Activated CD4-positive, alpha-beta memory T cell treated with anti-CD3 and anti-CD28 coated beads for 36 hours (primary cell): ENCODE data around the gene C12orf54. TPM values are rescaled to one million over a fixed set of nuclear protein-coding genes. Genes with fewer than 3 reads are reported as not detected.
A peak's percentile ranks its signal among the peaks of the same experiment; 100 is the strongest.
"Not testable (repeated sequence)": the region's sequence is repeated elsewhere in the genome, so short reads cannot be mapped to it uniquely, and the experiment has no call there.

Source experiments
- CTCF ChIA-PET: fragments of 350-600 bp; sonication (Branson Sonifier 250); formaldehyde crosslinking; loops from one replicate; lab custom pipeline; 2021; ENCODE audit warnings: antibody characterized with exemption, inconsistent platforms; lab: Charles Lee
- POLR2A ChIA-PET: fragments of 350-600 bp; sonication (Branson Sonifier 250); formaldehyde crosslinking; loops from one replicate; lab custom pipeline; 2021; ENCODE audit warnings: antibody characterized with exemption; lab: Charles Lee
- DNase-seq: peaks from one replicate; pipeline ENCODE4 v3.0.0-alpha.2; 2020
- H3K27ac Mint-ChIP-seq: one replicate; pipeline ENCODE4 v1.8.0; 2021; ENCODE audit warnings: mixed read lengths
- H3K27me3 Mint-ChIP-seq: one replicate; pipeline ENCODE4 v1.8.0; 2021; ENCODE audit warnings: mixed read lengths
- H3K36me3 Mint-ChIP-seq: one replicate; pipeline ENCODE4 v1.8.0; 2021; ENCODE audit warnings: mixed read lengths
- H3K4me1 Mint-ChIP-seq: one replicate; pipeline ENCODE4 v1.8.0; 2021; ENCODE audit warnings: low read depth, mixed read lengths
- H3K4me3 Mint-ChIP-seq: one replicate; pipeline ENCODE4 v1.8.0; 2021; ENCODE audit warnings: mild to moderate bottlenecking, mixed read lengths
- H3K9me3 Mint-ChIP-seq: one replicate; pipeline ENCODE4 v1.8.0; 2021; ENCODE audit warnings: mixed read lengths
- intact Hi-C: fragments of 100-400 bp; cut with micrococcal nuclease; formaldehyde crosslinking; loops from one replicate; pipeline ENCODE4 v1.15.1; 2023
- total RNA-seq, 2 experiments: library from RNA; stranded (reverse); gene quantifications; one replicate each; pipeline ENCODE4 v1.2.3, GENCODE V29; 2021

Gene C12orf54
- total RNA-seq, 2 experiments from 2014 or later = not detected

- Mint-ChIP-seq H3K27ac (no peak overlapping the region), H3K9me3 (peaks cover 4% of the 10 kb centered on the region), H3K4me3 (no peak overlapping the region), H3K4me1 (peaks cover 7% of the 10 kb centered on the region), H3K27me3 (peaks cover 1% of the 10 kb centered on the region), H3K36me3 (no peaks in the 10 kb centered on the region)
- no peak for DNase-seq
- CTCF ChIA-PET = no interaction called here
- intact Hi-C loops = loop anchor here (1.0 kb wide), 1 partner anchor 27 kb away; no protein-coding TSS in a partner anchor
- POLR2A ChIA-PET = no interaction called here
Observed at GRCh38 chr12:48512855-48513254, 30.6 kb downstream of the C12orf54 start.

GRCh38 chr12:48514728-48515127 lies 32.4 kb downstream of the C12orf54 start:
- DNase-seq = no peak
- H3K4me3 Mint-ChIP-seq = no peak overlapping the region
- H3K27ac Mint-ChIP-seq = no peak overlapping the region
- ChIA-PET CTCF (no interaction called here), POLR2A (no interaction called here)
- no peaks in the 10 kb centered on the region for H3K27me3 Mint-ChIP-seq
- peaks cover 4% of the 10 kb centered on the region for H3K9me3 Mint-ChIP-seq
- peaks cover 7% of the 10 kb centered on the region for H3K4me1 Mint-ChIP-seq
- no peaks in the 10 kb centered on the region for H3K36me3 Mint-ChIP-seq
- intact Hi-C loops = no loop called here

- H3K9me3 Mint-ChIP-seq, POLR2A ChIA-PET, H3K4me1 Mint-ChIP-seq, intact Hi-C loops, H3K27me3 Mint-ChIP-seq, DNase-seq, H3K4me3 Mint-ChIP-seq, H3K36me3 Mint-ChIP-seq, CTCF ChIA-PET, H3K27ac Mint-ChIP-seq: not testable (repeated sequence)
Observed at GRCh38 chr12:48520381-48520780, 38.1 kb downstream of the C12orf54 start.

GRCh38 chr12:48525332-48525731 lies 43.0 kb downstream of the C12orf54 start, which contains the start of gene OR8S1:
Gene OR8S1, plus strand, starts transcription at chr12:48525632. Its CDS starts 0 bp downstream, at chr12:48525632.
- intact Hi-C loops = no loop called here
- Mint-ChIP-seq H3K9me3 (no peaks in the 10 kb centered on the region), H3K27me3 (peaks cover 2% of the 10 kb centered on the region), H3K36me3 (no peaks in the 10 kb centered on the region), H3K4me3 (no peak within 1 kb of the TSS), H3K4me1 (no peaks in the 10 kb centered on the region), H3K27ac (no peak within 1 kb of the TSS)
- DNase-seq = no peak
- ChIA-PET POLR2A (no interaction called here), CTCF (interaction anchor here (0.7 to 1.3 kb wide), 2 partner anchors 17 to 93 kb away, joined by 3 to 6 read pairs; no protein-coding TSS in a partner anchor)

DNA sequence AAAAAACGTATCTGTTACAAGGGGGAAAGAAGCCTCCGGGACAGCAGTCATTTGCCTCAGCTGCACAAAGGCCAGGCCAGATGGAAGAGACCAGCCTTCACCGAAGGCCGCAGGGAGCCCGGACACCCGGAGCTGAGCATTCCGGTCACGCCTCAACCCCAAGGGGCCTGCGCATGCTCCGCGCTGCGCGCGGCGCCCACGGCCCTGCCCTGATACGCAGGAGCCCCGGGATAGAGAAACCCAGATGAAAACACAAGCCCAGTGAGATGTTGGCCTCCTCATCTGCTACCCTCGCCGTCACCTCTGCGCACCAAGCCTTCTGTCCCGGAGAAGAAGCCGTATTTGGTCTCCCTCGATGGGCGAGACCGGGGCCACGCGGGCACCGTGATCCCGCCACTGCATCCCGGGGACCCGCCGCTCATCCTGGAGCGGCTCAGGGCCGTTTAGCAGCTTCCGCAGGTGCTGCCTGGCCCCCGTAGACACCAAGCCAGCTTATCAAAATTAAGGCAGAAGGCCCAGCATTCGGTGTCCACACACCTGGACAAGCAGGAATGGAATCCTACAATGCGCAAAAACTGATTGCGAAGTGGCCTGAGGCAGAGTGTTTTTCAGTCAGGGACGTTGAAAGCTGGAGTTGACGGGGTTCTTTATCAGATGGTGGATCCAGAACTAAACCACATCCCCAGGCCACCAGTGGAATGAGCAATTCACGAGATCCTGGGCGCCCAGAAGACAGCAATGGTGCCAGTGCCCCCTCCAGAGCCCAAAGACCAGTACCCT lies 45.8 kb downstream of the C12orf54 start:
- Mint-ChIP-seq H3K36me3 (no peaks in the 10 kb centered on the region), H3K4me3 (no peak overlapping the region), H3K9me3 (no peaks in the 10 kb centered on the region), H3K4me1 (peaks cover 14% of the 10 kb centered on the region), H3K27me3 (peaks cover 2% of the 10 kb centered on the region), H3K27ac (no peak overlapping the region)
- CTCF ChIA-PET = interaction anchor here (1.0 kb wide), 1 partner anchor 90 kb away, joined by 4 read pairs; no protein-coding TSS in a partner anchor
- no peak for DNase-seq
- intact Hi-C loops = no loop called here
- POLR2A ChIA-PET = no interaction called here

GRCh38 chr12:48532601-48533000 lies 50.3 kb downstream of the C12orf54 start:
- H3K4me3 Mint-ChIP-seq = no peak overlapping the region
- peaks cover 17% of the 10 kb centered on the region for H3K4me1 Mint-ChIP-seq
- intact Hi-C loops = no loop called here
- no peak for DNase-seq
- H3K36me3 Mint-ChIP-seq = no peaks in the 10 kb centered on the region
- ChIA-PET CTCF (no interaction called here), POLR2A (no interaction called here)
- no peaks in the 10 kb centered on the region for H3K27me3 Mint-ChIP-seq
- H3K27ac Mint-ChIP-seq = no peak overlapping the region
- no peaks in the 10 kb centered on the region for H3K9me3 Mint-ChIP-seq

DNA sequence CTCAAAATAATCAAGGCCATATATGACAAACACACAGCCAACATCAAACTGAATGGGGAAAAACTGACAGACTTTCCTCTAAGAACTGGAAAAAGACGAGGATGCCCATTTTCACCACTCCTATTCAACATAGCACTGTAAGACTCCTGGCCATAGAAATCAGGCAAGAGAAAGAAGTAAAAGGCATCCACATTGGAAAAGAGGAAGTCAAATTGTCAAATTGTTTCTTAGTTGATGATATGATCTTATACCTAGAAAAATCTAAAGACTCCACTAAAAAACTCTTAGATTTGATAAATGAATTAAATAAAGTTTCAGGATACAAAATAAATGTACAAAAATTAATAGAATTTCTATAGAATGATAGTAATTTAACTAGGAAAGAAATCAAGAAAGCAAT lies 54.3 kb downstream of the C12orf54 start:
- CTCF ChIA-PET = no interaction called here
- POLR2A ChIA-PET = no interaction called here

GRCh38 chr12:48542300-48542928 lies 60.1 kb downstream of the C12orf54 start:
- no peaks in the 10 kb centered on the region for H3K27me3 Mint-ChIP-seq
- no peak overlapping the region for H3K27ac Mint-ChIP-seq
- no peak overlapping the region for H3K4me3 Mint-ChIP-seq
- DNase-seq = peak; percentile 75
- intact Hi-C loops = loop anchor here (1.0 to 2.0 kb wide), 2 partner anchors 76 to 254 kb away; no protein-coding TSS in a partner anchor
- CTCF ChIA-PET = interaction anchor here (0.7 to 9.6 kb wide), 12 partner anchors 9 to 446 kb away, joined by 3 to 202 read pairs (median 3); partner anchors contain the start of gene OR8S1
- POLR2A ChIA-PET = no interaction called here
- no peaks in the 10 kb centered on the region for H3K36me3 Mint-ChIP-seq
- no peaks in the 10 kb centered on the region for H3K9me3 Mint-ChIP-seq
- peaks cover 11% of the 10 kb centered on the region for H3K4me1 Mint-ChIP-seq

More for the DNA sequence above, 54.3 kb downstream of the C12orf54 start:
- intact Hi-C loops = no loop called here
- no peak overlapping the region for H3K27ac Mint-ChIP-seq
- H3K36me3 Mint-ChIP-seq = no peaks in the 10 kb centered on the region
- no peak for DNase-seq
- H3K4me3 Mint-ChIP-seq = no peak overlapping the region
- peaks cover 22% of the 10 kb centered on the region for H3K4me1 Mint-ChIP-seq
- no peaks in the 10 kb centered on the region for H3K9me3 Mint-ChIP-seq
- H3K27me3 Mint-ChIP-seq = no peaks in the 10 kb centered on the region

GRCh38 chr12:48545833-48546469 lies 63.7 kb downstream of the C12orf54 start:
- Mint-ChIP-seq H3K9me3 (peaks cover 5% of the 10 kb centered on the region), H3K4me1 (peaks cover 3% of the 10 kb centered on the region), H3K27me3 (peaks cover 2% of the 10 kb centered on the region), H3K4me3 (no peak overlapping the region), H3K27ac (no peak overlapping the region), H3K36me3 (no peaks in the 10 kb centered on the region)
- no peak for DNase-seq
- intact Hi-C loops = no loop called here
- ChIA-PET CTCF (interaction anchor here (0.6 to 9.6 kb wide), 2 partner anchors 73 to 685 kb away, joined by 3 to 202 read pairs; no protein-coding TSS in a partner anchor), POLR2A (no interaction called here)

Other genes with a start within 250 kb of the C12orf54 start
- 1 to 10 TPM; 6.8 to 9.3 TPM for gene ZNF641, start 131.6 kb upstream of the C12orf54 start, total RNA-seq
- not detected for gene ANP32D, start 9.9 kb upstream of the C12orf54 start, total RNA-seq
- not detected for gene OR8S1, start 43.1 kb downstream of the C12orf54 start, total RNA-seq
- not detected for gene LALBA, start 87.5 kb downstream of the C12orf54 start, total RNA-seq
- gene KANSL2, start 199.7 kb downstream of the C12orf54 start, total RNA-seq = 10 to 100 TPM; 45.7 to 48.4 TPM
- 10 to 100 TPM; 66.2 to 73.3 TPM for gene CCNT1, start 234.2 kb downstream of the C12orf54 start, total RNA-seq